Measurements from ENCODE around the gene TMEM131.

- TF ChIP-seq POLR2A (IDR thresholded peaks at IDR 0.05) (no peak), CTCF (IDR thresholded peaks at IDR 0.05) (no peak)
Observed at GRCh38 chr2:98034745-98035144, 39.0 kb upstream of the TMEM131 start.

Measured in vagina (tissue), 2 donors.